Esophagus muscularis mucosa (tissue), 4 donors: Measurements from ENCODE around the gene SPATA9. TPM values are rescaled to one million over a fixed set of nuclear protein-coding genes. Genes with fewer than 3 reads are reported as not detected.

ENCODE experiments used
- DNase-seq: peaks from one replicate; pipeline ENCODE4 v3.0.0-alpha.2; 2017; ENCODE audit errors: extremely low spot score
- H3K27ac ChIP-seq, 4 donors: fragments of 200-600 bp; sonication (generic); replicated peaks in 1 of 4; 1 replicate in 3 of 4; 2 replicates in 1 of 4; pipeline ENCODE4 v1.5.1; 2016 to 2019; ENCODE audit warnings: mild to moderate bottlenecking in 1 of 4
- H3K27me3 ChIP-seq, 4 donors: fragments of 200-600 bp; sonication (generic); one replicate each; pipeline versions ENCODE4 v1.5.1 to v1.6.0; 2016 to 2019
- H3K36me3 ChIP-seq, 4 donors: fragments of 200-600 bp; sonication (generic); one replicate each; pipeline ENCODE4 v1.5.1; 2016 to 2019
- H3K4me1 ChIP-seq, 4 donors: fragments of 200-600 bp; sonication (generic); one replicate each; pipeline ENCODE4 v1.5.1; 2016 to 2019
- H3K4me3 ChIP-seq, 4 donors: fragments of 200-600 bp; sonication (generic); 1 replicate in 2 of 4; 2 replicates in 2 of 4; pipeline ENCODE4 v1.5.1; 2016 to 2019; ENCODE audit warnings: mild to moderate bottlenecking in 4 of 4, moderate library complexity in 1 of 4
- H3K9me3 ChIP-seq, 4 donors: fragments of 200-600 bp; sonication (generic); 1 replicate in 3 of 4; 2 replicates in 1 of 4; pipeline ENCODE4 v1.5.1; 2016 to 2019
- CTCF ChIP-seq, 3 experiments: fragments of 200-600 bp in 2 of 3; fragments of 450-650 bp in 1 of 3; sonication (generic) in 2 of 3; IDR thresholded peaks; one replicate each; pipeline ENCODE4 v1.5.1; 2017 to 2019; ENCODE audit warnings: antibody characterized with exemption in 3 of 3, mild to moderate bottlenecking in 2 of 3, moderate library complexity in 1 of 3
- EP300 ChIP-seq: sonication (generic); formaldehyde crosslinking; IDR thresholded peaks from one replicate; pipeline ENCODE4 v1.6.1; 2017; ENCODE audit warnings: antibody characterized with exemption
- POLR2A ChIP-seq: fragments of 450-650 bp; IDR thresholded peaks from one replicate; pipeline ENCODE4 v1.6.1; 2017; ENCODE audit warnings: antibody characterized with exemption, moderate library complexity, mild to moderate bottlenecking, low read depth
- POLR2AphosphoS5 ChIP-seq, 2 donors: sonication (generic); formaldehyde crosslinking; IDR thresholded peaks; one replicate each; pipeline ENCODE4 v1.6.1; 2017; ENCODE audit warnings: antibody characterized with exemption in 2 of 2
- WGBS: methylation state at CpG from one replicate; pipeline ENCODE4 v1.1.5; 2018; 5-methylcytosine and 5-hydroxymethylcytosine counted together
- intact Hi-C: fragments of 100-400 bp; cut with DNase I; formaldehyde crosslinking; loops from one replicate; pipeline ENCODE4 v1.15.1; 2023
- total RNA-seq, 4 donors: library from RNA; depleted of rRNA; stranded (reverse); fragments of >200 nt; gene quantifications; one replicate each; pipeline versions ENCODE4 v1.1.0 to v1.2.1, GENCODE V29; 2016

The SPATA9 gene
- total RNA-seq, 4 donors from 2014 or later: not detected

GRCh38 chr5:95701074-95701473 lies 18.3 kb upstream of the SPATA9 start:
- Histone ChIP-seq H3K27me3 (no peaks in the 10 kb centered on the region), H3K36me3 (no peaks in the 10 kb centered on the region), H3K9me3 (no peaks in the 10 kb centered on the region), H3K4me3 (no peak overlapping the region), H3K4me1 (no peaks in the 10 kb centered on the region), H3K27ac (no peak overlapping the region)
- no peak for TF ChIP-seq POLR2AphosphoS5 (IDR thresholded peaks at IDR 0.05)
- no peak for TF ChIP-seq CTCF (IDR thresholded peaks at IDR 0.05)
- no peak for TF ChIP-seq POLR2A
- TF ChIP-seq EP300: no peak
- intact Hi-C loops: no loop called here
- no peak for DNase-seq

- 98% methylated on average over 1 of the region's 1 CpG for WGBS
- no peak for DNase-seq
- Histone ChIP-seq H3K4me1 (no peaks in the 10 kb centered on the region), H3K27ac (no peak overlapping the region), H3K36me3 (no peaks in the 10 kb centered on the region), H3K27me3 (no peaks in the 10 kb centered on the region), H3K4me3 (no peak overlapping the region), H3K9me3 (no peaks in the 10 kb centered on the region)
- no peak for TF ChIP-seq EP300
- TF ChIP-seq CTCF (IDR thresholded peaks at IDR 0.05): no peak
- TF ChIP-seq POLR2A: no peak
- TF ChIP-seq POLR2AphosphoS5 (IDR thresholded peaks at IDR 0.05): no peak
- intact Hi-C loops: no loop called here
Measured at GRCh38 chr5:95699337-95699736, 16.5 kb upstream of the SPATA9 start.

- intact Hi-C loops: no loop called here
- TF ChIP-seq CTCF (IDR thresholded peaks at IDR 0.05) (no peak), EP300 (no peak), POLR2AphosphoS5 (IDR thresholded peaks at IDR 0.05) (no peak), POLR2A (no peak)
- H3K9me3 ChIP-seq: no peaks in the 10 kb centered on the region
Measured at GRCh38 chr5:95697781-95698681, 15.2 kb upstream of the SPATA9 start.

GRCh38 chr5:95690333-95690732 lies 7.5 kb upstream of the SPATA9 start:
- intact Hi-C loops: no loop called here
- Histone ChIP-seq H3K4me3 (no peak overlapping the region), H3K27ac (no peak overlapping the region), H3K4me1 (no peaks in the 10 kb centered on the region), H3K36me3 (no peaks in the 10 kb centered on the region), H3K27me3 (no peaks in the 10 kb centered on the region), H3K9me3 (no peaks in the 10 kb centered on the region)
- TF ChIP-seq CTCF (IDR thresholded peaks at IDR 0.05) (no peak), EP300 (no peak), POLR2AphosphoS5 (IDR thresholded peaks at IDR 0.05) (no peak), POLR2A (no peak)
- no peak for DNase-seq

More at GRCh38 chr5:95697781-95698681, 15.2 kb upstream of the SPATA9 start:
- H3K27me3 ChIP-seq: no peaks in the 10 kb centered on the region
- WGBS: 66% methylated on average over 7 of the region's 7 CpGs
- DNase-seq: no peak
- no peaks in the 10 kb centered on the region for H3K36me3 ChIP-seq
- H3K4me3 ChIP-seq: no peak overlapping the region
- H3K4me1 ChIP-seq: no peaks in the 10 kb centered on the region
- no peak overlapping the region for H3K27ac ChIP-seq
